H1 (cell line): ENCODE data around the gene ROR1. TPM values are rescaled to one million over a fixed set of nuclear protein-coding genes. Genes with fewer than 3 reads are reported as not detected.

ENCODE experiments used
- ASH2L ChIP-seq: fragments of 200-600, 300-600 bp; sonication (generic); IDR thresholded peaks from one replicate; pipeline ENCODE4 v1.7.1; 2017; ENCODE audit warnings: low read length
- BRCA1 ChIP-seq: IDR thresholded peaks from 2 replicates; pipeline ENCODE4 v1.6.1; 2012; ENCODE audit warnings: low read depth, low read length, improper control_type of control experiment
- CEBPB ChIP-seq: IDR thresholded peaks from 2 replicates; pipeline ENCODE4 v1.6.1; 2012; ENCODE audit warnings: low read depth, low read length
- E2F6 ChIP-seq: IDR thresholded peaks from 2 replicates; pipeline ENCODE4 v1.6.1; 2012; ENCODE audit warnings: inconsistent platforms
- RAD21 ChIP-seq, 2 experiments: IDR thresholded peaks in 1 of 2; conservative IDR thresholded peaks in 1 of 2; 2 replicates each; pipeline ENCODE4 v1.6.1; 2011; ENCODE audit warnings: low read depth in 2 of 2, low read length in 2 of 2, improper control_type of control experiment in 1 of 2, inconsistent platforms in 1 of 2, mild to moderate bottlenecking in 1 of 2, moderate library complexity in 1 of 2
- SP1 ChIP-seq: IDR thresholded peaks from 2 replicates; pipeline ENCODE4 v1.6.1; 2011; ENCODE audit warnings: low read depth, low read length
- TBP ChIP-seq: IDR thresholded peaks from 2 replicates; pipeline ENCODE4 v1.6.1; 2011; ENCODE audit warnings: low read depth, low read length, improper control_type of control experiment
- ZNF274 ChIP-seq: IDR thresholded peaks from 2 replicates; pipeline ENCODE4 v1.7.0; 2012; ENCODE audit warnings: low read length, borderline replicate concordance; ENCODE audit errors: extremely low read depth
- polyA plus RNA-seq, 7 experiments: library from polyadenylated mRNA; depleted of rRNA in 3 of 7; stranded (reverse) in 5 of 7; unstranded in 2 of 7; fragments of >200 nt in 5 of 7; fragments of 200-250 nt in 2 of 7; gene quantifications; 1 replicate in 5 of 7; 2 replicates in 1 of 7; 4 replicates in 1 of 7; pipeline versions ENCODE4 v1.2.1 to v1.2.3, GENCODE V29; 2011 to 2013; ENCODE audit warnings: missing spikeins in 2 of 7, mixed read lengths in 2 of 7
- total RNA-seq: library from RNA; stranded (reverse); fragmentation: NEBNext Ultra II Directional; extraction: Animal tissue kit (Norgen Biotek cat#: 25700); gene quantifications from 2 replicates; pipeline ENCODE4 v1.2.1, GENCODE V29; 2021

ROR1 gene
- total and polyA plus RNA-seq, 2 of the 8 experiments (the other 6 are each of a cell fraction or from before 2014, with no cell fraction given), result 33.6 to 73.6 TPM

GRCh38 chr1:63836374-63836773, 62.6 kb downstream of the ROR1 start (continued):
- TF ChIP-seq TBP, result no peak
- no peak for TF ChIP-seq ZNF274
- TF ChIP-seq RAD21 (IDR thresholded peaks at IDR 0.05 in 1 of 2, conservative IDR thresholded peaks at IDR 0.05 in 1 of 2; ENCODE audit: low read depth in 2 of 2, low read length in 2 of 2), result no peak
- no peak for TF ChIP-seq BRCA1
- TF ChIP-seq E2F6, result no peak
- TF ChIP-seq CEBPB, result no peak
- TF ChIP-seq SP1, result no peak
- TF ChIP-seq ASH2L, result no peak
- TF ChIP-seq, all 59 proteins: peak for 0
